Camera-type eye (tissue), 1 donor: ENCODE results near the gene FAM25G. TPM values are rescaled to one million over a fixed set of nuclear protein-coding genes. Genes with fewer than 3 reads are reported as not detected.

Source experiments
- total RNA-seq: library from RNA; depleted of rRNA; stranded (reverse); fragments of >200 nt; gene quantifications from one replicate; pipeline ENCODE4 v1.2.3, GENCODE V29; 2014

FAM25G gene
- total RNA-seq = not detected

GRCh38 chr10:47491600-47491999 lies at the start of gene FAM25G:
Gene FAM25G (minus strand): TSS chr10:47491700. CDS start chr10:47491674, 26 bp downstream.

GRCh38 chr10:47523475-47523874 lies 32.0 kb upstream of the FAM25G start, which contains the start of gene AGAP9:
Gene AGAP9 (minus strand): TSS chr10:47523638. CDS start chr10:47523526, 112 bp downstream.

GRCh38 chr10:47483923-47484322 lies 7.6 kb downstream of the FAM25G start, which contains the start of gene ANXA8:
Gene ANXA8 (minus strand): TSS chr10:47484115. CDS start chr10:47483933, 182 bp downstream.

Other genes starting within 250 kb of the FAM25G start
- 10.0 TPM for gene GDF10, start 191.5 kb downstream of the FAM25G start, total RNA-seq
- gene GDF2, start 169.2 kb downstream of the FAM25G start, total RNA-seq = not detected
- 348 TPM for gene RBP3, start 143.3 kb downstream of the FAM25G start, total RNA-seq
- 7.5 TPM for gene ZNF488, start 107.4 kb downstream of the FAM25G start, total RNA-seq
- gene ANXA8, start 7.6 kb downstream of the FAM25G start, total RNA-seq = 0.88 TPM
- gene AGAP9, start 31.9 kb upstream of the FAM25G start, total RNA-seq = 3.0 TPM